HCT116 (cell line): Measurements from ENCODE around the gene ITIH3. TPM values are rescaled to one million over a fixed set of nuclear protein-coding genes. Genes with fewer than 3 reads are reported as not detected.

ENCODE experiments used
- ATAC-seq: fragments of 200-7000 bp; cut with Tn5 transposase; 2 replicates; pipeline ENCODE4 v1.9.1; 2020; ENCODE audit warnings: mild to moderate bottlenecking, moderate library complexity
- BruUV-seq: library from RNA; stranded (reverse); fragments of 400-500 nt; replicated peaks from 2 replicates; lab custom pipeline; 2021; lab: Mats Ljungman, UMichigan
- CTCF ChIA-PET: fragments of 300-600 bp; sonication (Branson Sonifier 250); formaldehyde crosslinking; loops from one replicate; lab custom pipeline; 2021; ENCODE audit warnings: antibody characterized with exemption; lab: Charles Lee
- POLR2A ChIA-PET: fragments of 300-600, 350-600 bp; sonication (Branson Sonifier 250); formaldehyde crosslinking; loops from one replicate; lab custom pipeline; 2021; ENCODE audit warnings: antibody characterized with exemption; lab: Charles Lee
- RAD21 ChIA-PET, 2 experiments: fragments of 300-600 bp; sonication (Branson Sonifier 250); formaldehyde crosslinking; loops; one replicate each; lab custom pipeline; 2023; ENCODE audit warnings: low total read pairs in 2 of 2; ENCODE audit not compliant: uncharacterized antibody in 2 of 2, unreplicated experiment in 2 of 2, low non-redundant PET in 1 of 2; lab: Charles Lee
- DNase-seq: peaks from one replicate; pipeline ENCODE4 v3.0.0-alpha.2; 2010; ENCODE audit warnings: low read depth, low spot score
- H2AFZ ChIP-seq: fragments of 200-600 bp; shearing (Covaris generic), sonication (generic); 2 replicates; pipeline ENCODE4 v1.6.1; 2017; ENCODE audit warnings: low read depth, mixed run types, mixed read lengths, antibody characterized with exemption, low read length; ENCODE audit not compliant: poor library complexity, severe bottlenecking
- H3K27ac ChIP-seq: 2 replicates; pipeline ENCODE4 v1.5.1; 2012; ENCODE audit warnings: low read depth, low read length
- H3K27me3 ChIP-seq: fragments of 200-600 bp; sonication (generic); 2 replicates; pipeline ENCODE4 v1.6.1; 2016; ENCODE audit warnings: mixed run types, low read length, mixed read lengths; ENCODE audit not compliant: insufficient read depth
- H3K36me3 ChIP-seq, 2 experiments: fragments of 200-500 bp in 1 of 2; fragments of 200-600 bp in 1 of 2; sonication (Bioruptor generic) in 1 of 2; sonication (generic) in 1 of 2; 2 replicates each; pipeline versions ENCODE4 v1.5.1 to v1.6.1; 2014 to 2016; ENCODE audit warnings: low read length in 2 of 2, inconsistent platforms in 1 of 2, mixed read lengths in 1 of 2, mixed run types in 1 of 2; ENCODE audit not compliant: insufficient read depth in 2 of 2, control insufficient read depth in 1 of 2
- H3K4me1 ChIP-seq, 2 experiments: fragments of 200-600 bp in 1 of 2; sonication (generic) in 1 of 2; 2 replicates each; pipeline versions ENCODE4 v1.5.1 to v1.6.1; 2012 to 2017; ENCODE audit warnings: low read length in 2 of 2, inconsistent platforms in 1 of 2, mild to moderate bottlenecking in 1 of 2, mixed read lengths in 1 of 2, mixed run types in 1 of 2, moderate library complexity in 1 of 2; ENCODE audit not compliant: insufficient read depth in 2 of 2, control insufficient read depth in 1 of 2
- H3K4me2 ChIP-seq: fragments of 200-600 bp; sonication (generic); 2 replicates; pipeline ENCODE4 v1.6.1; 2017; ENCODE audit warnings: mixed run types, low read length, mixed read lengths
- H3K4me3 ChIP-seq, 2 experiments: fragments of 200-600 bp in 1 of 2; sonication (generic) in 1 of 2; replicated peaks in 1 of 2; 2 replicates each; pipeline ENCODE4 v1.5.1; 2011 to 2016; ENCODE audit warnings: low read length in 2 of 2, control low read depth in 1 of 2, low read depth in 1 of 2, mild to moderate bottlenecking in 1 of 2, mixed read lengths in 1 of 2, mixed run types in 1 of 2
- H3K79me2 ChIP-seq: fragments of 200-600 bp; sonication (generic); 2 replicates; pipeline ENCODE4 v1.6.1; 2017; ENCODE audit warnings: mild to moderate bottlenecking, mixed run types, low read length, moderate library complexity, mixed read lengths; ENCODE audit not compliant: insufficient read depth
- H3K9ac ChIP-seq: fragments of 200-600 bp; sonication (generic); 2 replicates; pipeline ENCODE4 v1.6.1; 2016; ENCODE audit warnings: low read length, mixed read lengths
- H3K9me2 ChIP-seq: fragments of 200-600 bp; sonication (generic), shearing (Covaris generic); 2 replicates; pipeline ENCODE4 v1.6.1; 2017; ENCODE audit warnings: mixed run types, mild to moderate bottlenecking, moderate library complexity; ENCODE audit not compliant: insufficient read depth
- H3K9me3 ChIP-seq, 2 experiments: fragments of 200-500 bp in 1 of 2; fragments of 200-600 bp in 1 of 2; sonication (Bioruptor generic) in 1 of 2; sonication (generic) in 1 of 2; 2 replicates each; pipeline ENCODE4 v1.6.1; 2014 to 2017; ENCODE audit warnings: low read length in 2 of 2, mixed read lengths in 2 of 2, inconsistent platforms in 1 of 2, low read depth in 1 of 2, mild to moderate bottlenecking in 1 of 2, mixed run types in 1 of 2, moderate library complexity in 1 of 2; ENCODE audit not compliant: control insufficient read depth in 1 of 2, insufficient read depth in 1 of 2
- H4K20me1 ChIP-seq: fragments of 200-600 bp; sonication (generic), shearing (Covaris generic); 2 replicates; pipeline ENCODE4 v1.6.1; 2017; ENCODE audit warnings: mixed run types, mild to moderate bottlenecking, moderate library complexity; ENCODE audit not compliant: insufficient read depth
- CBX3 ChIP-seq: IDR thresholded peaks from 2 replicates; pipeline ENCODE4 v1.6.1; 2012; ENCODE audit warnings: low read depth
- CEBPB ChIP-seq: IDR thresholded peaks from 2 replicates; pipeline ENCODE4 v1.6.1; 2012; ENCODE audit warnings: low read depth
- CTCF ChIP-seq, 3 experiments: fragments of 200-600 bp in 1 of 3; sonication (generic) in 1 of 3; IDR thresholded peaks in 2 of 3; conservative IDR thresholded peaks in 1 of 3; 2 replicates each; pipeline ENCODE4 v1.5.1; 2012 to 2017; ENCODE audit warnings: low read depth in 2 of 3, low read length in 2 of 3, antibody characterized with exemption in 1 of 3, borderline replicate concordance in 1 of 3, control low read depth in 1 of 3, mild to moderate bottlenecking in 1 of 3, mixed read lengths in 1 of 3, mixed run types in 1 of 3, moderate library complexity in 1 of 3; ENCODE audit not compliant: insufficient read depth in 1 of 3
- ELF1 ChIP-seq: IDR thresholded peaks from 2 replicates; pipeline ENCODE4 v1.6.1; 2012; ENCODE audit warnings: low read depth, borderline replicate concordance
- EZH2phosphoT487 ChIP-seq: fragments of 200-600 bp; IDR thresholded peaks from 2 replicates; pipeline ENCODE4 v1.6.1; 2018; ENCODE audit warnings: antibody characterized with exemption, borderline replicate concordance
- MAX ChIP-seq: IDR thresholded peaks from 2 replicates; pipeline ENCODE4 v1.6.1; 2012
- RAD21 ChIP-seq: IDR thresholded peaks from 2 replicates; pipeline ENCODE4 v1.6.1; 2012; ENCODE audit warnings: low read depth, mild to moderate bottlenecking
- SIN3A ChIP-seq: IDR thresholded peaks from 2 replicates; pipeline ENCODE4 v1.6.1; 2012; ENCODE audit warnings: low read depth
- SP1 ChIP-seq: IDR thresholded peaks from 2 replicates; pipeline ENCODE4 v1.6.1; 2012; ENCODE audit warnings: low read depth
- SRF ChIP-seq: IDR thresholded peaks from 2 replicates; pipeline ENCODE4 v1.6.1; 2012; ENCODE audit warnings: low read depth
- ZBTB33 ChIP-seq: IDR thresholded peaks from 2 replicates; pipeline ENCODE4 v1.6.1; 2011; ENCODE audit warnings: mild to moderate bottlenecking, low read length, moderate library complexity; ENCODE audit not compliant: insufficient replicate concordance; ENCODE audit errors: extremely low read depth
- intact Hi-C: fragments of 100-400 bp; cut with micrococcal nuclease; formaldehyde crosslinking; loops from 2 replicates; pipeline ENCODE4 v1.10.0; 2022
- total RNA-seq: library from RNA; stranded (reverse); gene quantifications from one replicate; pipeline ENCODE4 v1.2.1, GENCODE V29; 2021; ENCODE audit not compliant: unreplicated experiment

Gene ITIH3
- total RNA-seq, 1 experiment from 2014 or later, result 0.44 TPM

- TF ChIP-seq CTCF (IDR thresholded peaks at IDR 0.05 in 2 of 3, conservative IDR thresholded peaks at IDR 0.05 in 1 of 3; ENCODE audit: borderline replicate concordance in 1 of 3, insufficient read depth in 1 of 3, low read depth in 2 of 3, low read length in 2 of 3), result no peak
- TF ChIP-seq CBX3, result no peak
- no peak for TF ChIP-seq MAX
- no peak for TF ChIP-seq ZBTB33
- TF ChIP-seq ELF1, result no peak
- TF ChIP-seq EZH2phosphoT487, result no peak
- TF ChIP-seq, all 23 proteins: peak for 0
Observed at GRCh38 chr3:52792413-52792812, 2.2 kb upstream of the ITIH3 start (continued).

DNA sequence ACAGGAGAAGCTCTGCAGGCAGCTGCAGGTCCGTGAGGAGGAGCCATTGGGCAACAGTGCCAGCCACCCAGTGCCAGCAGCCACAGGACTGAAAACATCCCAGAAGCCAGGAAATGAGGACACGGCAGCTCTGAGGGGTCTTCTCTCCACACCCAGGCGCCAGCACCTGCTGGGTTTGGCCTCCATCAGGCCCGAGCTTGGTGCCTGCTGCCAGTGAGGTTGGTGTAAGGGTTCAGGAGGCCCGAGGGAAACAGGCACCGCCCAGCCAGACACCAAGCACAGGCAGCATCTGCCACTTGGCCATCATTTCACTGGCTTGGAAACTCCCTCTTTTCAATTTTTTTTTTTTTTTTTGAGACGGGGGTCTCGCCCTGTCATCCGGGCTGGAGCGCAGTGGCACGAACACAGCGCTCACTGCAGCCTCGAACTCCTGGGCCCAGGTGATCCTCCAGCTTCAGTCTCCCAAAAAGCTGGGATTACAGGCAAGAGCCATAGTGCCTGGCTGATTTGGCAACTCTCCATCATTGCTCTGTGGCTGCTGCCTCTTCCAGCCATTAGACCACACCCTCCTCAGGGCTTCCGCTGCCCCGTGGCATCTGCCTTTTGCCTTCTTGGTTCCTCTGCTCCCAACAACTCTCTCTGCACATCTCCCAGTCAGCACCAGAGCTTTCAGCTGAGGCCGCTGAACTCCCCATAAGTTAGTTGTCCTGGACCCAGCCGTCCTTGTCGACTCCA lies 1.5 kb upstream of the ITIH3 start:
- ChIA-PET RAD21 (no interaction called here), CTCF (interaction anchor here (1.2 kb wide), 1 partner anchor 8 kb away, joined by 3 read pairs; no protein-coding TSS in a partner anchor), POLR2A (no interaction called here)
- Histone ChIP-seq H3K9ac (no peak overlapping the region), H3K4me1 (no peaks in the 10 kb centered on the region), H3K4me2 (no peak overlapping the region), H3K36me3 (no peaks in the 10 kb centered on the region), H2AFZ (no peak overlapping the region), H3K79me2 (no peaks in the 10 kb centered on the region), H3K9me3 (no peaks in the 10 kb centered on the region), H3K9me2 (no peaks in the 10 kb centered on the region), H3K27ac (no peak overlapping the region), H4K20me1 (no peaks in the 10 kb centered on the region), H3K27me3 (no peaks in the 10 kb centered on the region), H3K4me3 (no peak overlapping the region)
- no peak for TF ChIP-seq CEBPB
- no peak for TF ChIP-seq SIN3A
- no peak for TF ChIP-seq RAD21
- TF ChIP-seq CTCF (IDR thresholded peaks at IDR 0.05 in 2 of 3, conservative IDR thresholded peaks at IDR 0.05 in 1 of 3; ENCODE audit: borderline replicate concordance in 1 of 3, insufficient read depth in 1 of 3, low read depth in 2 of 3, low read length in 2 of 3), result no peak
- TF ChIP-seq ZBTB33, result no peak
- TF ChIP-seq SP1, result no peak
- no peak for TF ChIP-seq SRF
- TF ChIP-seq MAX, result no peak
- ATAC-seq (no peak), DNase-seq (no peak)
- intact Hi-C loops, result no loop called here
- no TSS peak for BruUV-seq
